NCI-H510A (cell line): Measurements from ENCODE around the gene BOD1L1.

ENCODE experiments used
- DNase-seq: peaks from one replicate; lab custom pipeline; 2025; lab: John Stamatoyannopoulos, UW

The BOD1L1 gene

DNA sequence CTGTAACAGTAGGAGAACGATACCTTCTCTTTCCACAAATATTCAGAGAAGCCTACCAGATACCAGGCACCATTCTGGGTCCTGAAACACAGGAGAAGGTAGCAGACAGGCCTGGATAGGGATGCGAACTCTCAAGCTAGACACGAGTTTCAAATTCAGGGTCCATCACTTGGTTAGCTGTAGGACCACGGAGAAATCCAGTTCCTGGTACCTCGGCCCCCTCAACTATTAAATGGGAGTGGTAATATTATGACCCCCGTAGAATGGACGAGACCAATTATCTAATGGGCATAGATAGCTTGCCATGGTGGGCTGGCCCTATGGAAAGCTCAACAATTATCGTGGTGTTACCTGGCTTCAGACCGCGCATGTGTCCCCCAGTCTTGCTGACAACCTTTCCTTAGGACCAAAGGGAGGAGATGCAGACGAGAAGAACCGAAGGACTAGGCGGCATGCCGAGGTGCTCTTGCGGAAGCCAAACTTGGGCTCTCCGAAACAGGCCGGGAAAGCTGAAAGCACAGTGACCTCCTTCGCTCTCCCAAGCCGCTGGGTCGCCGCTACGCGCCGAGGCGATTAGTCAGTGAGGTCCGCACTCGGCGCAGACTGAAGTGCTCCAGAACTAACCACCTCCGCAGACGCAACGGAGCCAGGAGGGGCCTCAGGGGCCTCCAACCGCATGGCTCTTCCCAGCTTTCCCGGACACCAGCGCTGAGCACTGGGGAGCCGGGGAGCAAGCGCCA lies 102.9 kb downstream of the BOD1L1 start:
- DNase-seq: no peak

DNA sequence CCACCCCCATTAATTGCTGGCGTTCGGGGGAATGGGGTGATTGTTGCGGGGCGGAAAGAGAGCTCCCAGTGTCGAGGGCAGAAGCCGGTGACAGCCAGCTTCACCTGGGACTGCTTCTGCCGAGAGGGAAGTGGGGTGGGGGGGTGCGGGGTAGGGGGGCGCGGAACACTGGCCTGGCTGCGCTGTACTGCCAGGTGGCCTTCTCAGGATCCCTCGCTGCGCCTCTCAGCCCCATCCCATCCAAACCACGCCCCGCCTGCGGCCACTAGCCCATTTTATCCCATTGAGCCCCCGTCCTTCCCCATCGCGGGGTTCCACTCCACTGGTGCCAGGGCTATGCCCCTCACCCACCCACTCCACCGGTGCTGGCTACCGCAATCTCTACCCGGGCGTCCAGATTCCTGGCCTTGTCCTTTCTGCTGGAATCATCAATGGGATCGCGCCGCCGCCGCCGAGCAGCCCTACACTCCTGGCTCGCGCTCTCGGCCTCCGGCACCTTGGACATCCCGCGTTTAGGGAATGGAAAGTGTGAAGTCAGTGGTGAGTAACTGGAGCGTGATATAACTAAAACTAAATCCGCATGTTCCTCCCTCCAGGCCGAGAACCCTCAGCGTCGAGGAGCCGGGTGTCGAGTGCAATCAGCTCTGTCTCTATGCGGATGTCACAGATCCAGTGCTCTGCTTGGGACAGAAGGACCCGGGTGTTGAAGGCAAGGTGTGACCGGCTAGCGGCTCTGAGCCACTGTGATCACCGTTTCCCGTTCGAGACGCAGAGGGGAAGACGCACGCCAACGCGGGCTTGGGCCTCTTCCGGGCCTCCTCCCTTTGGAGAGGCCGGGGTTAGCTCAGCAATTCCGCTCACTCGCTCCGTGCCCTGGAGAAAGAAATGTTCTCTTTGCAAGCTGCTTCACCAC lies 103.7 kb downstream of the BOD1L1 start:
- no peak for DNase-seq

DNA sequence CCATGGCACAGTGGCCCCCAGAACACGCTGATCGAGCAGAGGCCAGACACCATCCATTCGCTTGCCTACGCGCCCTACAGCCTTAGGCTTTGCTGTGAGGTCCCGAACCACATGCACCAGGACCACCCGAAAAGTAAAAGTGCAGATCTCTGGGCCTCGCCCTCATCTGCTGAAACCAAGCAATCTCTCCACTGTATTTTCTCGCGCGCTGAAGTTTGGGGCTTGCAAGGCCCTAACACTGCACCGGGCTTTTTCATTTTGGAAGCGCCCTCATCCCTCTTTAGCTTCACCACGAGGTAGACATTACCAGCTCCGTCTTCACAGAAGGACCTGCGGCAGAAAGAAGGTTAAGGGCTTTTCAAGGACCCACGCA lies 104.4 kb downstream of the BOD1L1 start:
- DNase-seq: no peak

DNA sequence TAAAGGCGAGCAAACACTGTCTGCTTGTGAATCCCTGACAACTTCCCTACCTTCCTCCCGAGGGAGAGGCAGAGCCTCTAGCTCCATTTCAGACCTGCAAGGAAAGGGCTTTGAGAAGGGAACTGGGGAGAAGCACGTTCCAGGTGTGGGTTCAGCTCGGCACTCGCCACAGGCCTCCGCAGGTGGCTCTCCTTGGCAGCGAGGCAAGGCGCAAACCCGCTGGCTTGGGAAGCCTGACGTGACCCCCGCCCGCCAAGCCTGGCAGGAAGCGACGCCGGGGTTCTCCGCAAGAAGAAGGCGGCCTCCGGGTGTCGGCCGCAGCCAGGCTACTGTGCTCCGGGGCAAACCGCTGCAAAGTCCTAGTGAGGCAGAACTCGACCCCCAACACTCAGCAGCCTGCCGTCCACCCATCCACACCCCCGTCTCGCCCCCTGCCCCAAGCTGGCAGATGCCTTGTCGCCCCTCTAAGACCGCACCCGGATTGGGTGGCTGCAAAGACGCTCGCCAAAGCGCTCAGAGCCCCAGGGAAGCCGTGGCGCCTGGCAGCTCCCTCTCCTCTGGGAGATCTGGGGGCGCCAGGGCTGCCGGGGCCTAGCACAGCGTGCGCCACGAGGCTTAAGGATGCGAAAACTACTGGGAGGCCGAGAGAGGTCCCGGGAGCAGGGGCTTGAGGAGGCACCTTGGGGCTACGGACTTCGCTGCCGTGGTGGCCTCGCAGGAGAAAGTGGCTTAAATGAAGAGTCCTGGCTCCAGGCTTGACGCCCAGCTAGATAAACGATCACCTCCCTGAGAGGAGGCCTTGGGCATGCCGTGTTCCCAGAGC lies 105.0 kb downstream of the BOD1L1 start:
- no peak for DNase-seq

DNA sequence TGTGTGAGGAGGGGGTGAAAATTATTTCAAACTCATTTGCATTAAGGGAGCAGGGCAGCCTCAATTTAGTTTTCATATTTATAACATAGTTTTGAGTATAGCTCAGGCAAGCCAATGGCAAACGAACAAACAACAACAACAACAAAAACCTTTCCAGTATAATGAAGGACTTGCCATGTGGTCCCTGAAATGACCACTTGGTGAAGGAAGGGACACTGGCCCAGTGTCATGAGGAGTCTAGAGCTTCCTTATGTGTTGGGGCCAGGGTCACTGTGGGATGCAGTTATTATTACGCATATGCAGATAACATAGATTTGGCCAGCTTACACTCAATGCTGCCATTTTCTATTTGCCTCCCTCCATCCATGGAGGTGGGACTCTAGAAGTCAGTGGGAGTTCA lies 106.5 kb downstream of the BOD1L1 start:
- DNase-seq: no peak
